Esophagus muscularis mucosa (tissue), 4 donors: ENCODE results near the gene HOXC9. TPM values are rescaled to one million over a fixed set of nuclear protein-coding genes. Genes with fewer than 3 reads are reported as not detected.

Experiments used
- DNase-seq: peaks from one replicate; pipeline ENCODE4 v3.0.0-alpha.2; 2017; ENCODE audit errors: extremely low spot score
- H3K27ac ChIP-seq, 4 donors: fragments of 200-600 bp; sonication (generic); replicated peaks in 1 of 4; 1 replicate in 3 of 4; 2 replicates in 1 of 4; pipeline ENCODE4 v1.5.1; 2016 to 2019; ENCODE audit warnings: mild to moderate bottlenecking in 1 of 4
- H3K27me3 ChIP-seq, 4 donors: fragments of 200-600 bp; sonication (generic); one replicate each; pipeline versions ENCODE4 v1.5.1 to v1.6.0; 2016 to 2019
- H3K36me3 ChIP-seq, 4 donors: fragments of 200-600 bp; sonication (generic); one replicate each; pipeline ENCODE4 v1.5.1; 2016 to 2019
- H3K4me1 ChIP-seq, 4 donors: fragments of 200-600 bp; sonication (generic); one replicate each; pipeline ENCODE4 v1.5.1; 2016 to 2019
- H3K4me3 ChIP-seq, 4 donors: fragments of 200-600 bp; sonication (generic); 1 replicate in 2 of 4; 2 replicates in 2 of 4; pipeline ENCODE4 v1.5.1; 2016 to 2019; ENCODE audit warnings: mild to moderate bottlenecking in 4 of 4, moderate library complexity in 1 of 4
- H3K9me3 ChIP-seq, 4 donors: fragments of 200-600 bp; sonication (generic); 1 replicate in 3 of 4; 2 replicates in 1 of 4; pipeline ENCODE4 v1.5.1; 2016 to 2019
- CTCF ChIP-seq, 3 experiments: fragments of 200-600 bp in 2 of 3; fragments of 450-650 bp in 1 of 3; sonication (generic) in 2 of 3; IDR thresholded peaks; one replicate each; pipeline ENCODE4 v1.5.1; 2017 to 2019; ENCODE audit warnings: antibody characterized with exemption in 3 of 3, mild to moderate bottlenecking in 2 of 3, moderate library complexity in 1 of 3
- EP300 ChIP-seq: sonication (generic); formaldehyde crosslinking; IDR thresholded peaks from one replicate; pipeline ENCODE4 v1.6.1; 2017; ENCODE audit warnings: antibody characterized with exemption
- POLR2A ChIP-seq: fragments of 450-650 bp; IDR thresholded peaks from one replicate; pipeline ENCODE4 v1.6.1; 2017; ENCODE audit warnings: antibody characterized with exemption, moderate library complexity, mild to moderate bottlenecking, low read depth
- POLR2AphosphoS5 ChIP-seq, 2 donors: sonication (generic); formaldehyde crosslinking; IDR thresholded peaks; one replicate each; pipeline ENCODE4 v1.6.1; 2017; ENCODE audit warnings: antibody characterized with exemption in 2 of 2
- whole genome bisulfite sequencing: methylation state at CpG from one replicate; pipeline ENCODE4 v1.1.5; 2018; 5-methylcytosine and 5-hydroxymethylcytosine counted together
- intact Hi-C: fragments of 100-400 bp; cut with DNase I; formaldehyde crosslinking; loops from one replicate; pipeline ENCODE4 v1.15.1; 2023
- total RNA-seq, 4 donors: library from RNA; depleted of rRNA; stranded (reverse); fragments of >200 nt; gene quantifications; one replicate each; pipeline versions ENCODE4 v1.1.0 to v1.2.1, GENCODE V29; 2016

The HOXC9 gene
- total RNA-seq, 4 donors from 2014 or later: not detected

- no peak overlapping the region for H3K4me3 ChIP-seq
- TF ChIP-seq POLR2A (no peak), POLR2AphosphoS5 (IDR thresholded peaks at IDR 0.05) (no peak), EP300 (no peak), CTCF (IDR thresholded peaks at IDR 0.05) (no peak)
- WGBS: 15% methylated on average over 4 of the region's 4 CpGs
- intact Hi-C loops: no loop called here
- H3K9me3 ChIP-seq: no peaks in the 10 kb centered on the region
- peaks cover 4 to 43% (median 21%) of the 10 kb centered on the region in 4 donors for H3K4me1 ChIP-seq
- H3K27me3 ChIP-seq: peaks cover 19 to 100% (median 96%) of the 10 kb centered on the region in 4 donors
- no peak overlapping the region for H3K27ac ChIP-seq
- no peak for DNase-seq
- H3K36me3 ChIP-seq: no peaks in the 10 kb centered on the region
Observed at GRCh38 chr12:53959314-53959713, 40.6 kb upstream of the HOXC9 start.

- no peaks in the 10 kb centered on the region for H3K36me3 ChIP-seq
Observed at GRCh38 chr12:53960187-53961024, 39.6 kb upstream of the HOXC9 start.

GRCh38 chr12:53961025-53961761 is 38.8 kb upstream of the HOXC9 start:
- WGBS: 4% methylated on average over 5 of the region's 72 CpGs
- H3K27me3 ChIP-seq: peaks cover 9 to 100% (median 93%) of the 10 kb centered on the region in 4 donors
- TF ChIP-seq EP300 (no peak), POLR2AphosphoS5 (IDR thresholded peaks at IDR 0.05) (no peak), CTCF (IDR thresholded peaks at IDR 0.05) (no peak), POLR2A (no peak)
- peaks cover 4 to 36% (median 19%) of the 10 kb centered on the region in 4 donors for H3K4me1 ChIP-seq
- no peaks in the 10 kb centered on the region for H3K36me3 ChIP-seq
- H3K4me3 ChIP-seq: no peak overlapping the region
- DNase-seq: no peak
- intact Hi-C loops: no loop called here
- H3K27ac ChIP-seq: no peak overlapping the region
- no peaks in the 10 kb centered on the region for H3K9me3 ChIP-seq

More at GRCh38 chr12:53960187-53961024, 39.6 kb upstream of the HOXC9 start:
- Histone ChIP-seq H3K9me3 (no peaks in the 10 kb centered on the region), H3K27ac (no peak overlapping the region), H3K4me3 (no peak overlapping the region), H3K27me3 (peaks cover 10 to 100% (median 93%) of the 10 kb centered on the region in 4 donors), H3K4me1 (peaks cover 4 to 35% (median 14%) of the 10 kb centered on the region in 4 donors)
- TF ChIP-seq POLR2A: no peak
- no peak for TF ChIP-seq EP300
- TF ChIP-seq POLR2AphosphoS5 (IDR thresholded peaks at IDR 0.05): no peak
- TF ChIP-seq CTCF (IDR thresholded peaks at IDR 0.05): no peak
- WGBS: 20% methylated on average over 19 of the region's 39 CpGs
- DNase-seq: no peak
- intact Hi-C loops: no loop called here

- TF ChIP-seq CTCF (IDR thresholded peaks at IDR 0.05) (no peak), POLR2AphosphoS5 (IDR thresholded peaks at IDR 0.05) (no peak), EP300 (no peak), POLR2A (no peak)
- peaks cover 9 to 100% (median 93%) of the 10 kb centered on the region in 4 donors for H3K27me3 ChIP-seq
- H3K4me3 ChIP-seq: no peak overlapping the region
- H3K9me3 ChIP-seq: no peaks in the 10 kb centered on the region
- no peak for DNase-seq
- 29% methylated on average over 7 of the region's 7 CpGs for WGBS
- no peak overlapping the region for H3K27ac ChIP-seq
- H3K36me3 ChIP-seq: no peaks in the 10 kb centered on the region
- intact Hi-C loops: no loop called here
- H3K4me1 ChIP-seq: peaks cover 4 to 36% (median 25%) of the 10 kb centered on the region in 4 donors
Observed at GRCh38 chr12:53963005-53963404, 37.0 kb upstream of the HOXC9 start.
